Panc1 (cell line): ENCODE data around the gene GCN1. TPM values are rescaled to one million over a fixed set of nuclear protein-coding genes. Genes with fewer than 3 reads are reported as not detected.

Experiments
- ATAC-seq: fragments of 200-7000 bp; cut with Tn5 transposase; 2 replicates; pipeline ENCODE4 v1.9.1; 2020; ENCODE audit warnings: mild to moderate bottlenecking, moderate library complexity
- BruUV-seq: library from RNA; stranded (reverse); fragments of 400-500 nt; replicated peaks from 2 replicates; lab custom pipeline; 2021; lab: Mats Ljungman, UMichigan
- CTCF ChIA-PET: fragments of 300-600 bp; sonication (Branson Sonifier 250); formaldehyde crosslinking; loops from one replicate; lab custom pipeline; 2022; ENCODE audit warnings: antibody characterized with exemption; lab: Charles Lee
- POLR2A ChIA-PET: fragments of 300-600 bp; sonication (Branson Sonifier 250); formaldehyde crosslinking; loops from one replicate; lab custom pipeline; 2022; ENCODE audit warnings: antibody characterized with exemption; lab: Charles Lee
- DNase-seq: peaks from one replicate; pipeline ENCODE4 v3.0.0-alpha.2; 2010; ENCODE audit warnings: low read depth, low spot score
- H3K27ac ChIP-seq: 2 replicates; pipeline ENCODE4 v1.5.1; 2011; ENCODE audit warnings: mild to moderate bottlenecking, low read length, inconsistent platforms
- H3K27me3 ChIP-seq: fragments of 200-500 bp; sonication (Bioruptor generic); 2 replicates; pipeline ENCODE4 v1.6.0; 2014; ENCODE audit warnings: low read length, inconsistent platforms; ENCODE audit not compliant: control insufficient read depth, insufficient read depth
- H3K36me3 ChIP-seq: fragments of 200-500 bp; sonication (Bioruptor generic); 2 replicates; pipeline ENCODE4 v1.5.1; 2014; ENCODE audit warnings: inconsistent platforms, mild to moderate bottlenecking, low read length, moderate library complexity; ENCODE audit not compliant: control insufficient read depth, insufficient read depth
- H3K4me1 ChIP-seq: 2 replicates; pipeline ENCODE4 v1.5.1; 2011; ENCODE audit warnings: inconsistent platforms, mild to moderate bottlenecking, low read length, moderate library complexity; ENCODE audit not compliant: control insufficient read depth, insufficient read depth
- H3K4me3 ChIP-seq, 2 experiments: 2 replicates each; pipeline ENCODE4 v1.5.1; 2011 to 2012; ENCODE audit warnings: low read depth in 2 of 2, low read length in 2 of 2, mild to moderate bottlenecking in 2 of 2, inconsistent platforms in 1 of 2, moderate library complexity in 1 of 2
- H3K9me3 ChIP-seq: fragments of 200-500 bp; sonication (Bioruptor generic); 2 replicates; pipeline ENCODE4 v1.5.1; 2014; ENCODE audit warnings: low read depth, mild to moderate bottlenecking, inconsistent platforms, low read length, moderate library complexity; ENCODE audit not compliant: control insufficient read depth, insufficient read depth
- CTCF ChIP-seq: fragments of 450-650 bp; IDR thresholded peaks from 2 replicates; pipeline ENCODE4 v1.5.1; 2017; ENCODE audit warnings: mild to moderate bottlenecking
- POLR2AphosphoS5 ChIP-seq: IDR thresholded peaks from 2 replicates; pipeline ENCODE4 v1.6.1; 2012; ENCODE audit warnings: mild to moderate bottlenecking, low read depth, low read length, moderate library complexity
- REST ChIP-seq, 2 experiments: IDR thresholded peaks; 2 replicates each; pipeline ENCODE4 v1.6.1; 2011 to 2012; ENCODE audit warnings: low read depth in 2 of 2, control low read depth in 1 of 2, low read length in 1 of 2, mild to moderate bottlenecking in 1 of 2, moderate library complexity in 1 of 2; ENCODE audit not compliant: insufficient read depth in 1 of 2
- SIN3A ChIP-seq: IDR thresholded peaks from 2 replicates; pipeline ENCODE4 v1.6.1; 2012; ENCODE audit warnings: low read depth, mild to moderate bottlenecking, low read length, moderate library complexity, borderline replicate concordance; ENCODE audit not compliant: insufficient read depth
- TCF7L2 ChIP-seq: IDR thresholded peaks from 2 replicates; pipeline ENCODE4 v1.6.1; 2011; ENCODE audit warnings: mild to moderate bottlenecking, low read depth, low read length, inconsistent platforms
- in situ Hi-C: cut with HindIII; loops from 2 replicates; pipeline ENCODE4 v1.10.0; 2016; ENCODE audit warnings: low sequenced_read_pairs, low pct_unique_long_range_greater_than_20kb
- intact Hi-C: fragments of 100-400 bp; cut with micrococcal nuclease; formaldehyde crosslinking; loops from one replicate; pipeline ENCODE4 v1.10.0; 2022; ENCODE audit not compliant: unreplicated experiment
- total RNA-seq: library from RNA; stranded (reverse); gene quantifications from one replicate; pipeline ENCODE4 v1.2.1, GENCODE V29; 2021; ENCODE audit not compliant: unreplicated experiment

Gene GCN1
- total RNA-seq, 1 experiment from 2014 or later = 175 TPM

GRCh38 chr12:120121343-120121742 lies 73.2 kb downstream of the GCN1 start:
- H3K4me3 ChIP-seq = no peak overlapping the region
- no peak for DNase-seq
- intact Hi-C loops (no loop called here), in situ Hi-C loops (no loop called here)
- no peaks in the 10 kb centered on the region for H3K9me3 ChIP-seq
- no peaks in the 10 kb centered on the region for H3K27me3 ChIP-seq
- H3K4me1 ChIP-seq = peaks cover 10% of the 10 kb centered on the region; the same call in 1 of the 2 replicates
- ChIA-PET POLR2A (no interaction called here), CTCF (no interaction called here)
- no peaks in the 10 kb centered on the region for H3K36me3 ChIP-seq
- H3K27ac ChIP-seq = no peak overlapping the region
- no peak for ATAC-seq
- TF ChIP-seq REST (IDR thresholded peaks at IDR 0.05; ENCODE audit: insufficient read depth in 1 of 2, low read depth in 2 of 2, low read length in 1 of 2) (no peak), SIN3A (no peak), CTCF (no peak), TCF7L2 (no peak), POLR2AphosphoS5 (no peak)
- no TSS peak for BruUV-seq

- BruUV-seq = no TSS peak
- H3K27ac ChIP-seq = no peak overlapping the region; the same call in 1 of the 2 replicates
- H3K36me3 ChIP-seq = no peaks in the 10 kb centered on the region
- DNase-seq (no peak), ATAC-seq (no peak)
- CTCF ChIA-PET = no interaction called here
- POLR2A ChIA-PET = interaction anchor here (0.5 to 0.7 kb wide), 2 partner anchors 9 to 125 kb away, joined by 4 to 7 read pairs; no protein-coding TSS in a partner anchor
- no peak overlapping the region for H3K4me3 ChIP-seq
- TF ChIP-seq CTCF (no peak), TCF7L2 (no peak), SIN3A (no peak), REST (IDR thresholded peaks at IDR 0.05; ENCODE audit: insufficient read depth in 1 of 2, low read depth in 2 of 2, low read length in 1 of 2) (no peak), POLR2AphosphoS5 (no peak)
- H3K4me1 ChIP-seq = peaks cover 17% of the 10 kb centered on the region
- intact Hi-C loops (no loop called here), in situ Hi-C loops (no loop called here)
- no peaks in the 10 kb centered on the region for H3K27me3 ChIP-seq
- no peaks in the 10 kb centered on the region for H3K9me3 ChIP-seq
Measured at GRCh38 chr12:120119271-120119973, 75.1 kb downstream of the GCN1 start.
